ENCODE data around the gene ASB16.

ASB16 gene

GRCh38 chr17:44170499-44171201 is at the start of gene ASB16:
ASB16 (plus strand) TSS chr17:44170704; CDS start chr17:44170790, 86 bp downstream.
- FAIRE-seq (no peak), DNase-seq (ENCODE audit: insufficient read length, low spot score) (no peak)
- TF ChIP-seq CTCF (IDR thresholded peaks at IDR 0.05; ENCODE audit: insufficient read depth, missing control alignments): no peak

- DNase-seq (ENCODE audit: insufficient read length, low spot score): no peak
- TF ChIP-seq CTCF (IDR thresholded peaks at IDR 0.05; ENCODE audit: insufficient read depth, missing control alignments): no peak
- no peak for FAIRE-seq
Observed at GRCh38 chr17:44120851-44121605, 49.5 kb upstream of the ASB16 start.

- FAIRE-seq (no peak), DNase-seq (ENCODE audit: insufficient read length, low spot score) (no peak)
- no peak for TF ChIP-seq CTCF (IDR thresholded peaks at IDR 0.05; ENCODE audit: insufficient read depth, missing control alignments)
Observed at GRCh38 chr17:44121997-44122815, 48.3 kb upstream of the ASB16 start.

GRCh38 chr17:44122816-44123355 is 47.6 kb upstream of the ASB16 start:
- TF ChIP-seq CTCF (IDR thresholded peaks at IDR 0.05; ENCODE audit: insufficient read depth, missing control alignments): no peak
- FAIRE-seq (no peak), DNase-seq (ENCODE audit: insufficient read length, low spot score) (no peak)

GRCh38 chr17:44123356-44124117 is 47.0 kb upstream of the ASB16 start, which contains the start of gene HDAC5:
HDAC5 (minus strand) TSS chr17:44123641; CDS start chr17:44117515, 6,126 bp downstream.
- DNase-seq (ENCODE audit: insufficient read length, low spot score): peak; percentile 82
- peak; percentile 48 for TF ChIP-seq CTCF (IDR thresholded peaks at IDR 0.05; ENCODE audit: insufficient read depth, missing control alignments)
- FAIRE-seq: no peak

GRCh38 chr17:44124118-44124438 is 46.4 kb upstream of the ASB16 start:
- DNase-seq (ENCODE audit: insufficient read length, low spot score) (no peak), FAIRE-seq (no peak)
- TF ChIP-seq CTCF (IDR thresholded peaks at IDR 0.05; ENCODE audit: insufficient read depth, missing control alignments): no peak

All from D721Med (cell line).